K562 (cell line): ENCODE measurements around the gene METTL25B. TPM values are rescaled to one million over a fixed set of nuclear protein-coding genes. Genes with fewer than 3 reads are reported as not detected.

Experiments used
- ARID2 ChIP-seq: fragments of 450-650 bp; IDR thresholded peaks from 2 replicates; pipeline ENCODE4 v1.6.1; 2017; ENCODE audit warnings: antibody characterized with exemption, mild to moderate bottlenecking
- CC2D1A ChIP-seq: fragments of 450-650 bp; IDR thresholded peaks from 2 replicates; pipeline ENCODE4 v1.6.1; 2017; ENCODE audit warnings: mild to moderate bottlenecking
- EP400 ChIP-seq: fragments of 450-650 bp; IDR thresholded peaks from 2 replicates; pipeline ENCODE4 v1.6.1; 2017; ENCODE audit warnings: antibody characterized with exemption, mild to moderate bottlenecking, moderate library complexity
- GATAD2B ChIP-seq: fragments of 450-650 bp; IDR thresholded peaks from 2 replicates; pipeline ENCODE4 v1.6.1; 2017; ENCODE audit warnings: mild to moderate bottlenecking, borderline replicate concordance
- ILF3 ChIP-seq: fragments of 450-650 bp; IDR thresholded peaks from 2 replicates; pipeline ENCODE4 v1.6.1; 2018; ENCODE audit warnings: antibody characterized with exemption, mild to moderate bottlenecking, moderate library complexity, borderline replicate concordance
- MBD2 ChIP-seq: sonication (generic); IDR thresholded peaks from 2 replicates; pipeline ENCODE4 v1.6.1; 2016; ENCODE audit warnings: low read depth, borderline replicate concordance
- MNT ChIP-seq, 2 experiments: fragments of 450-650 bp; conservative IDR thresholded peaks; 2 replicates each; pipeline ENCODE4 v1.6.1; 2017; ENCODE audit warnings: mild to moderate bottlenecking in 2 of 2, moderate library complexity in 2 of 2
- MYC ChIP-seq, 2 experiments: fragments of 250-450 bp in 1 of 2; sonication (Bioruptor Pico) in 1 of 2; IDR thresholded peaks; 2 replicates each; pipeline versions ENCODE4 v1.5.1 to v1.6.1; 2012 to 2021; ENCODE audit warnings: low read depth in 2 of 2, borderline replicate concordance in 1 of 2, improper control_type of control experiment in 1 of 2, low read length in 1 of 2, mild to moderate bottlenecking in 1 of 2, moderate library complexity in 1 of 2
- RCOR1 ChIP-seq, 2 experiments: IDR thresholded peaks; 2 replicates each; pipeline ENCODE4 v1.6.1; 2012; ENCODE audit warnings: low read depth in 2 of 2, low read length in 2 of 2, borderline replicate concordance in 1 of 2, improper control_type of control experiment in 1 of 2
- SFPQ ChIP-seq: fragments of 200-400 bp; formaldehyde crosslinking; IDR thresholded peaks from 2 replicates; pipeline ENCODE4 v1.6.1; 2017; ENCODE audit warnings: mild to moderate bottlenecking, low read depth, low read length, moderate library complexity
- SRSF9 ChIP-seq: fragments of 200-400 bp; formaldehyde crosslinking; IDR thresholded peaks from 2 replicates; pipeline ENCODE4 v1.6.1; 2017; ENCODE audit warnings: low read depth, low read length, borderline replicate concordance
- TEAD1 ChIP-seq, 2 experiments: fragments of 450-650 bp in 1 of 2; sonication (generic) in 1 of 2; formaldehyde crosslinking; IDR thresholded peaks; 2 replicates each; pipeline versions ENCODE4 v1.4.0 to v1.8.0; 2020 to 2022; ENCODE audit warnings: mild to moderate bottlenecking in 2 of 2, missing genetic modification reagents in 1 of 2
- TGIF2 ChIP-seq: sonication (generic); formaldehyde crosslinking; IDR thresholded peaks from 2 replicates; pipeline ENCODE4 v1.8.1; 2022; ENCODE audit warnings: mild to moderate bottlenecking, missing genetic modification reagents, moderate library complexity
- TRIM25 ChIP-seq: fragments of 450-650 bp; IDR thresholded peaks from 2 replicates; pipeline ENCODE4 v1.7.0; 2016; ENCODE audit warnings: borderline replicate concordance
- XRCC5 ChIP-seq: fragments of 200-400 bp; formaldehyde crosslinking; IDR thresholded peaks from 2 replicates; pipeline ENCODE4 v1.6.1; 2017; ENCODE audit warnings: low read depth, mild to moderate bottlenecking, low read length
- YY1 ChIP-seq, 3 experiments: IDR thresholded peaks; 2 replicates each; pipeline ENCODE4 v1.6.1; 2011; ENCODE audit warnings: low read length in 2 of 3, mild to moderate bottlenecking in 2 of 3, moderate library complexity in 2 of 3, borderline replicate concordance in 1 of 3, control low read depth in 1 of 3, low read depth in 1 of 3; ENCODE audit not compliant: insufficient read depth in 3 of 3, insufficient replicate concordance in 2 of 3, control insufficient read depth in 1 of 3, insufficient read length in 1 of 3; ENCODE audit errors: extremely low read depth in 1 of 3
- ZNF134 ChIP-seq: fragments of 250-450 bp; sonication (Bioruptor Pico); conservative IDR thresholded peaks from 2 replicates; pipeline ENCODE4 v1.4.0; 2020
- ZNF79 ChIP-seq: fragments of 250-450 bp; sonication (Bioruptor Pico); IDR thresholded peaks from 2 replicates; pipeline ENCODE4 v1.4.0; 2020; ENCODE audit warnings: low read depth, mild to moderate bottlenecking, moderate library complexity
- ZSCAN29 ChIP-seq: fragments of 450-650 bp; IDR thresholded peaks from 2 replicates; pipeline ENCODE4 v1.6.1; 2017
- polyA plus RNA-seq, 8 experiments: library from polyadenylated mRNA; depleted of rRNA in 4 of 8; stranded (reverse) in 5 of 8; unstranded in 3 of 8; fragments of >200 nt; fragmentation: Nextera tagmentation in 2 of 8; fragmentation: Illumina TruSeq in 1 of 8; extraction: Ambion mirVana in 2 of 8; extraction: Trizol in 1 of 8; gene quantifications; 2 replicates each; pipeline versions ENCODE4 v1.2.1 to v1.2.3, GENCODE V29; 2011 to 2014; ENCODE audit warnings: inconsistent platforms in 1 of 8, missing spikeins in 1 of 8
- total RNA-seq, 7 experiments: library from RNA; depleted of rRNA in 6 of 7; stranded (reverse); fragments of >200 nt in 6 of 7; fragmentation: Illumina TruSeq in 2 of 7; extraction: Trizol in 2 of 7; gene quantifications; 2 replicates each; pipeline versions ENCODE4 v1.2.1 to v1.2.3, GENCODE V29; 2011 to 2021; ENCODE audit warnings: low replicate concordance in 1 of 7

Gene METTL25B
- total and polyA plus RNA-seq, 9 of the 15 experiments (the other 6 are each of a cell fraction or from before 2014, with no cell fraction given), result 7.7 to 48.3 (median 33.1) TPM

- no peak for TF ChIP-seq TRIM25
- TF ChIP-seq GATAD2B, result no peak
- TF ChIP-seq SFPQ, result no peak
- TF ChIP-seq ZNF134 (CRISPR knock-in tag), result no peak
- TF ChIP-seq XRCC5, result 0 out of 2 replicates have a peak, but pooled peaks have one; percentile 54
- peak; percentile 31 to 37; a peak in 2 of 4 replicates for TF ChIP-seq MNT (conservative IDR thresholded peaks at IDR 0.05)
- no peak for TF ChIP-seq MBD2
- peak; percentile 8 to 26; a peak in 1 of 4 replicates for TF ChIP-seq TEAD1 (CRISPR knock-in tag; IDR thresholded peaks at IDR 0.05)
- no peak for TF ChIP-seq SRSF9
- peak; percentile 33; the same call in 1 of the 2 replicates for TF ChIP-seq MYC (IDR thresholded peaks at IDR 0.05; ENCODE audit: low read depth, low read length)
- no peak for TF ChIP-seq MYC (CRISPR knock-in tag; IDR thresholded peaks at IDR 0.05; ENCODE audit: borderline replicate concordance, low read depth)
- TF ChIP-seq YY1 (IDR thresholded peaks at IDR 0.05; ENCODE audit: borderline replicate concordance in 1 of 3, control insufficient read depth in 1 of 3, extremely low read depth in 1 of 3, insufficient read depth in 3 of 3, insufficient read length in 1 of 3, insufficient replicate concordance in 2 of 3, low read depth in 1 of 3, low read length in 2 of 3), result peak in 1 of 3 experiments; percentile 5
- peak; percentile 73 for TF ChIP-seq CC2D1A
- TF ChIP-seq ZNF79, result no peak
- TF ChIP-seq ARID2, result peak; percentile 75; the same call in 1 of the 2 replicates
- no peak for TF ChIP-seq ILF3
- TF ChIP-seq TGIF2, result no peak
- TF ChIP-seq RCOR1 (IDR thresholded peaks at IDR 0.05; ENCODE audit: borderline replicate concordance in 1 of 2, low read depth in 2 of 2, low read length in 2 of 2), result peak in 1 of 2 experiments; percentile 67; a peak in 1 of 4 replicates
- peak; percentile 18; the same call in 1 of the 2 replicates for TF ChIP-seq EP400
- no peak for TF ChIP-seq ZSCAN29
These were observed 1.6 kb upstream of the METTL25B start (continued) for GRCh38 chr1:156726549-156727226.
